ENCODE results near the gene C3orf22. TPM values are rescaled to one million over a fixed set of nuclear protein-coding genes. Genes with fewer than 3 reads are reported as not detected.

Gene C3orf22
- total RNA-seq, 1 experiment from 2014 or later: not detected

DNA sequence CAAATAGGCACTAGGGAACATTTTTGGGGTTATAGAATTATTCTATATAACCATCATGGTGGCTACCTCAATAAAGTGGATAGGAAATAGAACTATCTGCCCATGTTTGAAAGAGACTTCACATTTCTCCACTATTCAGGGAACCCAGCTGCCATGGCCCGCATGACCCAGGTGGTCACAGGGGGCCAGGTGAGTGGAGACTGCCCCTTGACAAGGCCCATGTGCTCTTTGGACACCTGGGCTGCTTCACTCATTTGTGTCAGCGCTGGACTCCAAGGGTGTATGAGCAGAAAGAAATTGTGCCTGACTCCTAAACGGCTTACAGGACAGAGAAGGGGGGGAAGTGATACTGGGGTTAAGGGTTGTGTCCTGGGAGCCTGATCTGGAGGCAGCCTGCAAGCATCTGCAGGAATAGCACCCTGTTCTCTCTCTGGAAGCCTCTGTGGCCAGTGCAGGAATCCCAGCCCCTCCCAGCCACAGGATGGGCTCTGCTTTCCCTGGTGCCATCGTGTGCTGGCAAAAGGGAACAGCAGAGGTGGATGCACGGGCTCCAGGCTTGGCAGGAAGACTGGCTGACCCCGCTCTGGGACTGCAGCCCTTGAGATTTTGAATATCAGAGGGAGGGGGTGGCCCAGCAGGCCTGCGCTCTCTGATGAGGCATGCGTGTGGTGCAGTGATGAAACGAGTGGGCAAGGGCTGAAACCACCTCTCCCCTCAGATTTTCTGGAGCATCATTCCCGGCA lies 9.1 kb upstream of the C3orf22 start:
- Mint-ChIP-seq H3K27ac (ENCODE audit: unreplicated experiment) (no peak overlapping the region), H3K36me3 (ENCODE audit: insufficient read depth, unreplicated experiment) (no peaks in the 10 kb centered on the region), H3K27me3 (ENCODE audit: unreplicated experiment) (peaks cover 71% of the 10 kb centered on the region), H3K4me3 (ENCODE audit: low read depth, unreplicated experiment) (no peak overlapping the region), H3K9me3 (ENCODE audit: low read depth, unreplicated experiment) (no peaks in the 10 kb centered on the region), H3K4me1 (ENCODE audit: low read depth, unreplicated experiment) (peaks cover under 1% of the 10 kb centered on the region)
- BruUV-seq (replicated peaks): no TSS peak
- CTCF ChIA-PET: interaction anchor here (1.4 kb wide), 1 partner anchor 12 kb away, joined by 4 read pairs; no protein-coding TSS in a partner anchor
- peak; percentile 39 for DNase-seq
- TF ChIP-seq, protein P1, sequence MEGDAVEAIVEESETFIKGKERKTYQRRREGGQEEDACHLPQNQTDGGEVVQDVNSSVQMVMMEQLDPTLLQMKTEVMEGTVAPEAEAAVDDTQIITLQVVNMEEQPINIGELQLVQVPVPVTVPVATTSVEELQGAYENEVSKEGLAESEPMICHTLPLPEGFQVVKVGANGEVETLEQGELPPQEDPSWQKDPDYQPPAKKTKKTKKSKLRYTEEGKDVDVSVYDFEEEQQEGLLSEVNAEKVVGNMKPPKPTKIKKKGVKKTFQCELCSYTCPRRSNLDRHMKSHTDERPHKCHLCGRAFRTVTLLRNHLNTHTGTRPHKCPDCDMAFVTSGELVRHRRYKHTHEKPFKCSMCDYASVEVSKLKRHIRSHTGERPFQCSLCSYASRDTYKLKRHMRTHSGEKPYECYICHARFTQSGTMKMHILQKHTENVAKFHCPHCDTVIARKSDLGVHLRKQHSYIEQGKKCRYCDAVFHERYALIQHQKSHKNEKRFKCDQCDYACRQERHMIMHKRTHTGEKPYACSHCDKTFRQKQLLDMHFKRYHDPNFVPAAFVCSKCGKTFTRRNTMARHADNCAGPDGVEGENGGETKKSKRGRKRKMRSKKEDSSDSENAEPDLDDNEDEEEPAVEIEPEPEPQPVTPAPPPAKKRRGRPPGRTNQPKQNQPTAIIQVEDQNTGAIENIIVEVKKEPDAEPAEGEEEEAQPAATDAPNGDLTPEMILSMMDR (IDR thresholded peaks at IDR 0.05; ENCODE audit: unreplicated experiment): no peak
- intact Hi-C loops (cut with micrococcal nuclease; ENCODE audit: unreplicated experiment): no loop called here

DNA sequence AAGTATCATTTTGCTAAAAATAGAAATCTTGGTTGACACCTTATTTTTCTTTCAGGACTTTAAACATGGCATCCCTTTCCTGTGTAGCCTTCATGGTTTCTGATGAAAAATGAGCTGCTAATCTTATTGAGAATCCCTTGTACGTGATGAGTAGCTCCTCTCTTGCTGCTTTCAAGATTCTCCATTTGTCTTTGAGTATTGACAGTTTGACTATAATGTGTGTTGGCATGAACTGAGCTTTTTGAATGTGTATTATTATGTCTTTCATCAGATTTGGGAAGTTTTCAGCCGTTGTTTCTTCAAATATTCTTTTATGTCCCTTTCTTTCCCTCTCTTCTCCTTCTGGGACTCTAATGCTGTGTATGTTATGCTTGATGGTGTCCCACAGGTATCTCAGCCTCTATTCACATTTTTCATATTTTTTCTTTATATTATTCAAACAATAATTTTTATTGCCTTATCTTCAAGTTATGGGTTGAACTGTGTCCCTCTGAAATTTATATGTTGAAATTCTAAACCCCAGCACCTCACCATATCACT lies 4.1 kb upstream of the C3orf22 start:
- no TSS peak for BruUV-seq (replicated peaks)
- intact Hi-C loops (cut with micrococcal nuclease; ENCODE audit: unreplicated experiment): no loop called here
- Mint-ChIP-seq H3K9me3 (ENCODE audit: low read depth, unreplicated experiment) (no peaks in the 10 kb centered on the region), H3K4me1 (ENCODE audit: low read depth, unreplicated experiment) (no peaks in the 10 kb centered on the region), H3K4me3 (ENCODE audit: low read depth, unreplicated experiment) (no peak overlapping the region), H3K27me3 (ENCODE audit: unreplicated experiment) (peaks cover 70% of the 10 kb centered on the region), H3K36me3 (ENCODE audit: insufficient read depth, unreplicated experiment) (no peaks in the 10 kb centered on the region), H3K27ac (ENCODE audit: unreplicated experiment) (no peak overlapping the region)
- CTCF ChIA-PET: interaction anchor here (0.6 kb wide), 1 partner anchor 186 kb away, joined by 3 read pairs; no protein-coding TSS in a partner anchor
- no peak for DNase-seq
- TF ChIP-seq, protein P1 (IDR thresholded peaks at IDR 0.05; ENCODE audit: unreplicated experiment): no peak

DNA sequence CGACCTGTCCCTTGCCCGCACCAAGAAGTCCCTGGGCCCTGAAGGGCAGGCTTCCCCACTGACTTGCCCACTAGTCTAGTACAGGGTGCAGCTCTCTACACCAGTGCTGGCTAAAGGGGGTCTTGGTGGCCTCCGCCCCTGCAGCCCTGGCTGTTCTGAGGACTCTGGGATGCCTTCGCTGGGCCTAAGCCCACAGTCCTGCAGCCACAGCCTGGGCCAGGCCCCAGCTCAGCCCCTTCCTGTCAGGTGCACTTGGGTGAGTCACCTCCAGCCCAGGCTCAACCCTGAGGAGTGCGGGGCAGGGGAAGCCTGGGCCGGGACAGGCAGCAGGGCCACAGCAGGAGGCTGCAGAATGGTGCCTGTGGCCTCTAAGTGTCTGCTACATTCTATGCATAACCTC lies 971 bp downstream of the C3orf22 start:
- Mint-ChIP-seq H3K4me1 (ENCODE audit: low read depth, unreplicated experiment) (no peaks in the 10 kb centered on the region), H3K4me3 (ENCODE audit: low read depth, unreplicated experiment) (no peak overlapping the region), H3K27ac (ENCODE audit: unreplicated experiment) (no peak overlapping the region), H3K9me3 (ENCODE audit: low read depth, unreplicated experiment) (no peaks in the 10 kb centered on the region), H3K27me3 (ENCODE audit: unreplicated experiment) (peaks cover 30% of the 10 kb centered on the region), H3K36me3 (ENCODE audit: insufficient read depth, unreplicated experiment) (no peaks in the 10 kb centered on the region)
- intact Hi-C loops (cut with micrococcal nuclease; ENCODE audit: unreplicated experiment): no loop called here
- DNase-seq: no peak
- CTCF ChIA-PET: interaction anchor here (1.2 kb wide), 1 partner anchor 14 kb away, joined by 3 read pairs; no protein-coding TSS in a partner anchor
- no TSS peak for BruUV-seq (replicated peaks)
- TF ChIP-seq, protein P1 (IDR thresholded peaks at IDR 0.05; ENCODE audit: unreplicated experiment): no peak

DNA sequence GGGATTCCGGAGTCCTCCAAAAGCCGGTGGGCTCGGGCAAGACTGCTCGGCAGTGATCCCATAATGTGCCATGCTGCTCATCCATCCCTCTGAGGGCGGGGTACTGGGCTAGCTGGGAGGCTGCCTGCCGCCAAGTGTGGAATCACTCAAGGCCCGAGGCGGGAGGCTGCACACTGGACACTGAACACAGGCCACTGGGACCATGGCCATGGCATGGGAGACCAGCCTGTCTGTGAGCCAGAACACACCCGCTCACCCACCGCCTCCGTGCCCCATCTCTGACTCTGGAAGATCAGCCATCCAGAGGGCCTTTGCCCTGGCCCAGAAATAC lies 1.4 kb downstream of the C3orf22 start:
- Mint-ChIP-seq H3K36me3 (ENCODE audit: insufficient read depth, unreplicated experiment) (no peaks in the 10 kb centered on the region), H3K27me3 (ENCODE audit: unreplicated experiment) (peaks cover 26% of the 10 kb centered on the region), H3K27ac (ENCODE audit: unreplicated experiment) (no peak overlapping the region), H3K4me1 (ENCODE audit: low read depth, unreplicated experiment) (no peaks in the 10 kb centered on the region), H3K4me3 (ENCODE audit: low read depth, unreplicated experiment) (no peak overlapping the region), H3K9me3 (ENCODE audit: low read depth, unreplicated experiment) (no peaks in the 10 kb centered on the region)
- DNase-seq: no peak
- CTCF ChIA-PET: interaction anchor here (0.6 kb wide), 1 partner anchor 67 kb away, joined by 6 read pairs; no protein-coding TSS in a partner anchor
- intact Hi-C loops (cut with micrococcal nuclease; ENCODE audit: unreplicated experiment): no loop called here
- BruUV-seq (replicated peaks): no TSS peak
- TF ChIP-seq, protein P1 (IDR thresholded peaks at IDR 0.05; ENCODE audit: unreplicated experiment): no peak

Data from Calu3 (cell line).